Heart left ventricle (tissue), 13 donors: ENCODE results near the gene IRAK1BP1.

Source experiments
- POLR2A ChIP-seq, 2 donors: fragments of 450-650 bp; IDR thresholded peaks; one replicate each; pipeline ENCODE4 v1.6.1; 2017; ENCODE audit warnings: antibody characterized with exemption in 2 of 2, mild to moderate bottlenecking in 2 of 2, moderate library complexity in 2 of 2
- TF ChIP-seq, protein P1 (sequence below), 12 donors: fragments of 200-600 bp; sonication (generic) in 4 of 12; IDR thresholded peaks; one replicate each; pipeline versions ENCODE4 v1.5.0 to v1.8.0; 2018 to 2022; ENCODE audit warnings: antibody characterized with exemption in 12 of 12, mild to moderate bottlenecking in 5 of 12
- donor health status: ischemic (EF 13 %, LVEDD 7.1; RV severe dilation, severe dysfunction).
- donor health status: DM: no; HTN: yes; CAD: no.
- donor health status: DM: no; HTN: no; CAD: no.
- donor health status: ischemic (EF 25% LVEDD 6.9; RV normal size, moderate dysfunction).
- donor health status: ischemic (EF 25% LVEDD 5.7; RV mildly dilated, moderate dysfunction).
- donor health status: ischemic (EF 35%, LVEDD 5.7; RV mildly dilated, moderate dysfunction).
- donor health status: nonischemic (EF 11% LVEDD 7.7; RV severe dilation, severe dysfunction).
- donor health status: DM: yes; HTN: yes; CAD: no.
- donor health status: PGD.
- donor health status: ischemic (EF 29% LVEDD 5.4; RV normal size, mild dysfunction).
- donor health status: nonischemic (EF 23%, LVEDD 6.1; RV moderate dilation, normal function).

DNA sequence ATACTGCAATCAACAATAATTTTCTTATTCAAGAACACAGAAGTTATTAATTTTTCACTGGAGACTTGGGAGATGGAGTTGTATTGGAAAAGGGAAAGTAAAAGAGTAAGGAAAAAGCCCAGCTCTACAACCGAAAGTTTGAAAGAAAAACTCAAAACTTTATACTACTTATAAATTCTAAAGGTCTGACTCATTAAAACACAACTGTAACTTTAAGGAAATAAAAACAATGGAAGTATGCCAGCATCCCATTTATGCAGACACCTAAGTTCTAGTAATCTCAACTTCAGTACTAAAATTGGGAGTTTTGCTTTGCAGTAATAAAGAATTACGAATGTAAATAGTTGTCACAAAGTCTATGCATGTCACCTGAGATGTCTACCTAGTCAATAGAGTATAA, 80.6 kb downstream of the IRAK1BP1 start:
- TF ChIP-seq, protein P1, sequence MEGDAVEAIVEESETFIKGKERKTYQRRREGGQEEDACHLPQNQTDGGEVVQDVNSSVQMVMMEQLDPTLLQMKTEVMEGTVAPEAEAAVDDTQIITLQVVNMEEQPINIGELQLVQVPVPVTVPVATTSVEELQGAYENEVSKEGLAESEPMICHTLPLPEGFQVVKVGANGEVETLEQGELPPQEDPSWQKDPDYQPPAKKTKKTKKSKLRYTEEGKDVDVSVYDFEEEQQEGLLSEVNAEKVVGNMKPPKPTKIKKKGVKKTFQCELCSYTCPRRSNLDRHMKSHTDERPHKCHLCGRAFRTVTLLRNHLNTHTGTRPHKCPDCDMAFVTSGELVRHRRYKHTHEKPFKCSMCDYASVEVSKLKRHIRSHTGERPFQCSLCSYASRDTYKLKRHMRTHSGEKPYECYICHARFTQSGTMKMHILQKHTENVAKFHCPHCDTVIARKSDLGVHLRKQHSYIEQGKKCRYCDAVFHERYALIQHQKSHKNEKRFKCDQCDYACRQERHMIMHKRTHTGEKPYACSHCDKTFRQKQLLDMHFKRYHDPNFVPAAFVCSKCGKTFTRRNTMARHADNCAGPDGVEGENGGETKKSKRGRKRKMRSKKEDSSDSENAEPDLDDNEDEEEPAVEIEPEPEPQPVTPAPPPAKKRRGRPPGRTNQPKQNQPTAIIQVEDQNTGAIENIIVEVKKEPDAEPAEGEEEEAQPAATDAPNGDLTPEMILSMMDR (IDR thresholded peaks at IDR 0.05) = no peak
- no peak for TF ChIP-seq POLR2A (IDR thresholded peaks at IDR 0.05)
